Kidney capillary endothelial cell (primary cell): ENCODE data around the gene LRP5.
"Not testable (repeated sequence)": the region's sequence is repeated elsewhere in the genome, so short reads cannot be mapped to it uniquely, and the experiment has no call there.

ENCODE experiments used
- DNase-seq: peaks from one replicate; pipeline ENCODE4 v3.0.0-alpha.2; 2018; ENCODE audit warnings: low spot score

LRP5 gene

GRCh38 chr11:68282141-68282860, 30.1 kb upstream of the LRP5 start:
- DNase-seq, result no peak

DNA sequence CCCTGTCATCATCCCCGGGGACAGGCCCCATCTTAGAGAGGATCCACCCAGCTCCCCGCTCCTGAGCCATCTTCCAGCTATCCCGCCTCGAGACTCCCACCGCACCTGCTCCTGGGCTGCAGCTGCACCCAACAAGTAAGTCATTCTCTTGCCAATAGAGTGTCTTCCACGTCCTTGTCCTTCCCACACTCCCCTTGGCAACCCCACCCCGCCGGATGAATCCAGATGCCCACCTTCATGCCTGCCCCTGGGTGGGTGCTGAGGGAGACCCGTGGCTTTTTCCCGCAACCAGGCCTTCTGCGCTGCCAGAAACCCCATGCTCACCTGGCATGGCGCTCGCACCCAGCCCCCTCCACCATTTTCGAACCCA, 29.5 kb upstream of the LRP5 start:
- no peak for DNase-seq

GRCh38 chr11:68284588-68284987, 27.8 kb upstream of the LRP5 start:
- DNase-seq, result not testable (repeated sequence)

GRCh38 chr11:68287419-68287818, 25.0 kb upstream of the LRP5 start:
- DNase-seq, result no peak

DNA sequence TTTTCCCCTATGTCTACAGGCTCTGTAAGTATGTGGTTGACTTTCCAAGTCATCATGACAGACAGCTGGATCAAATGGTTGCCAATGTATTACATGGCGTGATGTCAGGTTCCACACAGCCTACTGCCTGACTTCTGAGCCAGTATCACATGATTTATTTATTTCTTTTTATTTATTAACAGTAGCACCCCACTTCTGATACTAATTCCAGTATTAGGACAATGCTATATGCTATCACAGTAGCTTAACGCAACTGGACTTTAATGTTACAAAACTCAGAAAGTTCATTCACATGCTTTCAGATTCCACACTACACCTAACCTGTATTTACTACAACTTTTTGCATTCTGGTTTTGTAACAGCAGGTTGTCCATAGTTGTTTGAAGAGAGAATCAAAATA, 22.9 kb upstream of the LRP5 start:
- DNase-seq, result no peak

DNA sequence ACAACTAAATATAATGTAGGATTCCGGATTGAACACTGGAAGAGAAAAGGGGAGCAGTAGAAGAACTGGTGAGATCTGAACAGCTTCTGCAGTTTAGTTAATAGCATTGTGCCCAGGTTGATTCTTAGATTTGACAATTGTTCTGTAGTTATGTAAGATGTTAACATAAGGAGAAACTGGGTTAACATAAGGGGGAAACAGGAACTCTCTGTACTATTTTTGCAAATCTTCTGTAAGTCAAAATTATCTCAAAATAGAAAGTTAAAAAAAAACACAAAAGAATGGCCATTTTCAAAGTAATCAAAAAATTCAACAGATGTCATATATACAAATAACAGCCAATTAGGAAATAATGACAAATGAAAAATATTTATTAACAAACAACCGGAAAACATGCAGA, 18.7 kb upstream of the LRP5 start:
- DNase-seq, result no peak

- no peak for DNase-seq
Observed at GRCh38 chr11:68295271-68295670, 17.1 kb upstream of the LRP5 start.

GRCh38 chr11:68295940-68296339, 16.5 kb upstream of the LRP5 start:
- no peak for DNase-seq

DNA sequence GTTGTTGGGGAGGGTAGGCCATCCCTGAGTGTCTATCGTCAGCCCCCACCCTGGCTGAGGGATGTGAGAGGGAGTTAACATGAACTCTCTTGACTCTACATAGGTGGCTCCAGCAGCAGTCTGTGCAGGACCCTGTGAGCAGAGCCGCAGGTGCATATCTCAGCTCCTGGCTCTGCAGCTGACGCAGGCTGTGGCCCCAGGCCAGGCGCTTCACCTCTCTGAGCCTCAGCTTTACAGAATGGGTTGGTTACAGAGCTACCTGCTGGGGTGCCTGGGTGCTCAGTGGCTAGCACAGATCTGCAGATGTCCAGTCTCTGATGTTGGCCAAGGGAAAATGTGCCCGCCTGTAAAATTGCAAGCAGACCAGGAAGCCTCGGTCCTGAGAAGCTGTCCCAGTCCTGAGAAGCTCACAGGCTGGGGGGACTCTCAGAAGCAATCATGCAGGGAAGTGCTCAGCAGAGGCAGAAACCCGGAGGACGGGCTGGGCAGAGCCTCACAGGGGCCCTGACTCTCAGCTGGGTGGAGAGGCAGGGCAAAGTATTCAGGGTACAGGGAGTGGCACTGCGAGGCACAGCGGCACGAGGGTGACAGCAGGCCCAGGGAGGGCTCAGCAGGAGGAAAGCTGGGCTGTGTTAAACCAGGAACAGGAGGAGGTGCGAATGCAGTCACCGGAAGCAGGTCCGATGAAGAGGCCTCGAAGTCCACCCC, 15.9 kb upstream of the LRP5 start:
- DNase-seq, result no peak

DNA sequence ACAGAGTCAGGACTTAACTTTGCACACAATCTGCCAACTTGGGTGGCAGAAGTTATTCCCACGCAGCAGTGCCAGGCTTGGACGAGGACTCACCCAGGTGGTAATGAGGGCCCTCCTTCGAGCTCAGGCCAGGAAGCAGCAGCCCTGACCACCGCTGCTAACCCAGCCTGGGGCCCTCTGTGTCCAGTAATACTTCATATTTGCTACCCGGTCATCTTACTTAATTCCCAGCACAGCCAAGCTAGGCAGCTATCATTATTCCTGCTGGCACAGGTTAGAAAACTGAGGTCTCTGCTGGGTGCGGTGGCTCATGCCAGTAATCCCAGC, 15.4 kb upstream of the LRP5 start:
- no peak for DNase-seq

DNA sequence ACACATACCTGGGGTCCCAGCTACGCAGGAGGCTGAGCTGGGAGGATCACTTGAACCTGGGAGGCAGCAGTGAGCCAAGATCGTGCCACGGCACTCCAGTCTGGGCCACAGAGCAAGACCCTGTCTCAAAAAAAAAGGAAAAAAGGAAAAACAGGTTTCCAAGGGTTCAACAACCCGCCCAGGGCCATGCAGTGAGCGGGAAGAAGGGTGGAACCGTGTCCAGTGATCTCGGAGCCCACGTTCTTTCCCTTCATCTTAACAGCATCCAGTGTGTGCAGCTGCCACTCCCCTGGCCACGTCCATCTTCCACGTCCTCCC, 14.9 kb upstream of the LRP5 start:
- DNase-seq, result no peak

DNA sequence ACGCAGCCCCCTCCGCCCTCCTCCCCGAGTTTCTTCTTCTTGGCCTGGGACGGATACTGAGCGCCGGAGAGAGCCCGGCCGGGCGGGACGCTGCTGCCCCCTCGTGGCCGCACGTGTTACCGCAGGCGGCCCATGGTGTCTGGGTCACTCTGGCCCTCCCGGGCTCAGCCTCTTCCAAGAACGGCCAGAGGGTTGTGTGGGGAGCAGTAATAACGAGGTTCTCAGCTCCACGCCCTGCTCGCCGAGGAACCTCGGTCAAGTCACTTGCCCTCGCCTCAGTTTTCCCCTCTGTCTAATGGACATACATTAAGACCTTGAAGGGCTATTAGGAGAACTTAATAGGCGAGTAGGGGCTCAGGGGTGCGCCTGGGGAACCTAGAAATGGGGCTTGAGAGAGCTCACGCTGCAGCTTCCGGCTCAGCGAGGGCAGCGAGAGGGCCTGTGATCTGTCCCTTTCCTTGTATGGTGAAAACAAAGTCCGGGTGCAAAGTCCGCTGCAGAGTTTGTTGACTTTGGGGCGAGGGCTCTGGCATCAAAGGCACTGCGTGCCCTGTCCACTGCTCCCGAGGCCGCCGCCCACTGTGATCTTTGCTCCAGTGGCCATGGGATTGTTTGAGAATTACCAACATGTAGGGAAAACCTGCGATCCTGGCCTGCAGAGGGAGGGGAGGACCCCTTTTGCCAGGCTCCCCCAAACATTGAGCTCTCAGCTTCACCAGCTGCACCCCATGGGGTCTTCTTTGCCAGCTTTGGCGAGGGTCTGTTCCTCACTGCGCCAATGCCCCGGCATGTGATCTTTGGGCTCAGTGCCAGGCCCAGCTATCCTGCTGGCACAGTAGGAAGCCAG, 14.4 kb upstream of the LRP5 start:
- DNase-seq, result peak; percentile 71

GRCh38 chr11:68298659-68299516, 13.5 kb upstream of the LRP5 start:
- DNase-seq, result no peak

DNA sequence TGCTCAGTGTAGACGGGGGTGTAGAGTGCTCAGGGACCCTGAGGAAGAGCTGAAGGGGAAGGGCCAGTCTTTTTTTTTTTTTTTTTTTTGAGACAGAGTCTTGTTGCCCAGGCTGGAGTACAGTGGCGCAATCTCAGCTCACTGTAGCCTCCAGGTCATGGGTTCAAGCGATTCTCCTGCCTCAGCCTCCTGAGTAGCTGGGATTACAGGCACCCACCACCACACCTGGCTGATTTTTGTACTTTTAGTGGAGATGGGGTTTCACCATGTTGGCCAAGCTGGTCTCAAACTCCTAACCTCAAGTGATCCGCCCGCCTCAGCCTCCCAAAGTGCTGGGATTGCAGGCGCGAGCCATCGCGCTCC, 12.9 kb upstream of the LRP5 start:
- DNase-seq, result not testable (repeated sequence)

- DNase-seq, result no peak
Observed at GRCh38 chr11:68300076-68300830, 12.1 kb upstream of the LRP5 start.

DNA sequence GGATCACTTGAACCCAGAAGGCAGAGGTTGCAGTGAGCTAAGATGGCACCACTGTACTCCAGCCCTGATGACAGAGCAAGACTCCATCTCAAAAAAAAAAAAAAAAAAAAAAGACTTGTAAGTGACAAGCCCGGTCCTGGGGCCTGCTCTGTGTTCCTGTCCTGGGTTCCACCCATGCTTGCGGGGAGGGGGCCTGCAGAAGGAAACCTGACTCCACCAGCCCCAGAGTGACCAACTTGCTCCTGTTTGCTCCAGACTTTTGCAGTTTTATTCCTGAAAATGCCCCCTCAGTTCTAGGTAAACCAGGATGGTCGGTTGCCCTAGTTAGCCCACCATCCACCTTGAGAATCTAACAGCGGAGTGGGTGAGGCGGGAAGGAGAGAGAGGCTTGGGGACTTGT, 10.1 kb upstream of the LRP5 start:
- no peak for DNase-seq

- DNase-seq, result no peak
Observed at GRCh38 chr11:68302670-68303069, 9.7 kb upstream of the LRP5 start.

- DNase-seq, result no peak
Observed at GRCh38 chr11:68303083-68303482, 9.3 kb upstream of the LRP5 start.

- DNase-seq, result no peak
Observed at GRCh38 chr11:68303982-68304780, 8.2 kb upstream of the LRP5 start.

DNA sequence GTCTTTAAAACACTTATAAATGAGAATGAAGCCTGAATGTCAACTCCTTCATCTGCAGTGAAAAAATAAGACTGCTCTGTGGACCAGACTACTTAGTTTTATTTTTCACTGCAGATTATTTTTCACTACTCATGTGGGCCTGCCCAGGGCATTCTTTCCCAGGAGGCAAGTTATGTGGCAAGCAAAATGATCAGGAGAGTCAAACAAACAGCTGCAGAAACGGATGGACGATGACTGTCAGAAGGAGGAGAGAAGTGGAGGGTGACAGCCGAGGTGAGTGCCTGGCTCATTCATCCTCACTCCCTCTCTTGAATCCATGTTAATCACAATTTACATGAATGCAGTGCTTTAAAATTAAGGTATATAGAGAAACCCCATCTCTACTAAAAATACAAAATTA, 5.8 kb upstream of the LRP5 start:
- no peak for DNase-seq

GRCh38 chr11:68308068-68308467, 4.3 kb upstream of the LRP5 start:
- DNase-seq, result no peak
